OCI-LY3 (cell line): ENCODE data around the gene ENTPD5.

Source experiments
- EZH2phosphoT487 ChIP-seq: fragments of 200-600 bp; shearing (Covaris generic); IDR thresholded peaks from 2 replicates; pipeline ENCODE4 v1.6.1; 2018; ENCODE audit warnings: antibody characterized with exemption, mixed run types, low read depth
- TF ChIP-seq, protein P1 (sequence below): fragments of 200-600, 300-600 bp; sonication (generic); IDR thresholded peaks from 2 replicates; pipeline ENCODE4 v1.5.1; 2014; ENCODE audit warnings: antibody characterized with exemption, low read length, low read depth

DNA sequence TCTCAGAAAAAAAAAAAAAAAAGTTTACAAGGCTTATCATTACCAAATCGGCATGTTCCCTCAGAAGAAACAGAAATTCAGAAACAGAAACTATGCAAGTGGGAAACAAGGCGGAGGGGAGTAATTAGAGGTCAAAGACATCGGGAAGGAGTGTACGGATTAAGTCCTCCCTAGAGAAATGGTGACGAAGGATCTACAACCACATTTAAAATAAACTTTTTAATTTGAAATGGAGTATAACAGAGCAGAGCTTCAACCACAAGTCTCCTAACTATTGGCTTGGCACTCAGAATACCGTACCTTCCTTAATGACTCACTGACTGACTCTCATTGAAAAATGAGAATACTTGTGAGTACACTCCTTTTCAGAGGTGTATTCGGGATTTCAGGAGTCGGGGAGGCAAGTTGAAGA lies 908 bp downstream of the ENTPD5 start:
- TF ChIP-seq, protein P1, sequence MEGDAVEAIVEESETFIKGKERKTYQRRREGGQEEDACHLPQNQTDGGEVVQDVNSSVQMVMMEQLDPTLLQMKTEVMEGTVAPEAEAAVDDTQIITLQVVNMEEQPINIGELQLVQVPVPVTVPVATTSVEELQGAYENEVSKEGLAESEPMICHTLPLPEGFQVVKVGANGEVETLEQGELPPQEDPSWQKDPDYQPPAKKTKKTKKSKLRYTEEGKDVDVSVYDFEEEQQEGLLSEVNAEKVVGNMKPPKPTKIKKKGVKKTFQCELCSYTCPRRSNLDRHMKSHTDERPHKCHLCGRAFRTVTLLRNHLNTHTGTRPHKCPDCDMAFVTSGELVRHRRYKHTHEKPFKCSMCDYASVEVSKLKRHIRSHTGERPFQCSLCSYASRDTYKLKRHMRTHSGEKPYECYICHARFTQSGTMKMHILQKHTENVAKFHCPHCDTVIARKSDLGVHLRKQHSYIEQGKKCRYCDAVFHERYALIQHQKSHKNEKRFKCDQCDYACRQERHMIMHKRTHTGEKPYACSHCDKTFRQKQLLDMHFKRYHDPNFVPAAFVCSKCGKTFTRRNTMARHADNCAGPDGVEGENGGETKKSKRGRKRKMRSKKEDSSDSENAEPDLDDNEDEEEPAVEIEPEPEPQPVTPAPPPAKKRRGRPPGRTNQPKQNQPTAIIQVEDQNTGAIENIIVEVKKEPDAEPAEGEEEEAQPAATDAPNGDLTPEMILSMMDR: no peak
- TF ChIP-seq EZH2phosphoT487: no peak
